HG03571 (cell line): ENCODE results near the gene RNU1-2.
"Not testable (repeated sequence)": the region's sequence is repeated elsewhere in the genome, so short reads cannot be mapped to it uniquely, and the experiment has no call there.

Experiments used
- ATAC-seq: cut with Tn5 transposase; IDR thresholded peaks from one replicate; pipeline ENCODE4 v1.9.1; 2021; ENCODE audit not compliant: unreplicated experiment

The RNU1-2 gene

GRCh38 chr1:16888860-16889816 is 6.6 kb upstream of the RNU1-2 start:
- ATAC-seq, result no peak

- ATAC-seq, result not testable (repeated sequence)
Observed at GRCh38 chr1:16890539-16891021, 5.2 kb upstream of the RNU1-2 start.

GRCh38 chr1:16891057-16891456 is 4.7 kb upstream of the RNU1-2 start:
- ATAC-seq, result not testable (repeated sequence)

GRCh38 chr1:16892978-16893525 is 2.7 kb upstream of the RNU1-2 start:
- not testable (repeated sequence) for ATAC-seq

GRCh38 chr1:16893796-16894195 is 2.0 kb upstream of the RNU1-2 start:
- not testable (repeated sequence) for ATAC-seq

GRCh38 chr1:16894338-16894737 is 1.4 kb upstream of the RNU1-2 start:
- not testable (repeated sequence) for ATAC-seq

GRCh38 chr1:16895233-16895597 is 565 bp upstream of the RNU1-2 start:
- not testable (repeated sequence) for ATAC-seq

GRCh38 chr1:16896316-16897055 is 706 bp downstream of the RNU1-2 start:
- not testable (repeated sequence) for ATAC-seq

- not testable (repeated sequence) for ATAC-seq
Observed at GRCh38 chr1:16897653-16898052, 1.9 kb downstream of the RNU1-2 start.

- not testable (repeated sequence) for ATAC-seq
Observed at GRCh38 chr1:16898298-16898697, 2.5 kb downstream of the RNU1-2 start.

GRCh38 chr1:16899020-16899419 is 3.2 kb downstream of the RNU1-2 start:
- ATAC-seq, result not testable (repeated sequence)

- ATAC-seq, result no peak
Observed at GRCh38 chr1:16900751-16901150, 5.0 kb downstream of the RNU1-2 start.

- ATAC-seq, result not testable (repeated sequence)
Observed at GRCh38 chr1:16901371-16901770, 5.6 kb downstream of the RNU1-2 start.

- no peak for ATAC-seq
Observed at GRCh38 chr1:16903054-16903453, 7.3 kb downstream of the RNU1-2 start.

GRCh38 chr1:16903458-16903796 is 7.6 kb downstream of the RNU1-2 start:
- ATAC-seq, result no peak

GRCh38 chr1:16904560-16905109 is 8.9 kb downstream of the RNU1-2 start:
- ATAC-seq, result peak; percentile 88

- ATAC-seq, result peak; percentile 72
Observed at GRCh38 chr1:16905110-16905867, 9.5 kb downstream of the RNU1-2 start.

GRCh38 chr1:16905868-16906702 is 10.3 kb downstream of the RNU1-2 start:
- ATAC-seq, result no peak

- no peak for ATAC-seq
Observed at GRCh38 chr1:16906873-16907272, 11.1 kb downstream of the RNU1-2 start.
